ENCODE measurements around the gene DUSP10. TPM values are rescaled to one million over a fixed set of nuclear protein-coding genes. Genes with fewer than 3 reads are reported as not detected.
A peak's percentile ranks its signal among the peaks of the same experiment; 100 is the strongest.

Gene DUSP10
- total RNA-seq, 1 experiment from 2014 or later, result 0.17 TPM

GRCh38 chr1:221747839-221748238 is 6.0 kb upstream of the DUSP10 start:
- BruUV-seq (replicated peaks), result no TSS peak
- H3K4me1 ChIP-seq (ENCODE audit: insufficient read depth, low read length, poor library complexity, severe bottlenecking), result no peaks in the 10 kb centered on the region
- TF ChIP-seq EZH2 (IDR thresholded peaks at IDR 0.05; ENCODE audit: borderline replicate concordance, low read depth, low read length, poor library complexity, severe bottlenecking), result no peak
- TF ChIP-seq, protein P1, sequence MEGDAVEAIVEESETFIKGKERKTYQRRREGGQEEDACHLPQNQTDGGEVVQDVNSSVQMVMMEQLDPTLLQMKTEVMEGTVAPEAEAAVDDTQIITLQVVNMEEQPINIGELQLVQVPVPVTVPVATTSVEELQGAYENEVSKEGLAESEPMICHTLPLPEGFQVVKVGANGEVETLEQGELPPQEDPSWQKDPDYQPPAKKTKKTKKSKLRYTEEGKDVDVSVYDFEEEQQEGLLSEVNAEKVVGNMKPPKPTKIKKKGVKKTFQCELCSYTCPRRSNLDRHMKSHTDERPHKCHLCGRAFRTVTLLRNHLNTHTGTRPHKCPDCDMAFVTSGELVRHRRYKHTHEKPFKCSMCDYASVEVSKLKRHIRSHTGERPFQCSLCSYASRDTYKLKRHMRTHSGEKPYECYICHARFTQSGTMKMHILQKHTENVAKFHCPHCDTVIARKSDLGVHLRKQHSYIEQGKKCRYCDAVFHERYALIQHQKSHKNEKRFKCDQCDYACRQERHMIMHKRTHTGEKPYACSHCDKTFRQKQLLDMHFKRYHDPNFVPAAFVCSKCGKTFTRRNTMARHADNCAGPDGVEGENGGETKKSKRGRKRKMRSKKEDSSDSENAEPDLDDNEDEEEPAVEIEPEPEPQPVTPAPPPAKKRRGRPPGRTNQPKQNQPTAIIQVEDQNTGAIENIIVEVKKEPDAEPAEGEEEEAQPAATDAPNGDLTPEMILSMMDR (conservative IDR thresholded peaks at IDR 0.05; ENCODE audit: low read depth, low read length), result no peak
- H3K27ac ChIP-seq (ENCODE audit: low read depth, low read length, poor library complexity, severe bottlenecking), result no peak overlapping the region
- H3K27me3 ChIP-seq (replicated peaks; ENCODE audit: insufficient read depth, low read depth, low read length, poor library complexity), result no peaks in the 10 kb centered on the region
- no peak for DNase-seq (ENCODE audit: low spot score)
- no peaks in the 10 kb centered on the region for H3K9me3 ChIP-seq (ENCODE audit: low read depth, low read length, poor library complexity, severe bottlenecking)
- POLR2A ChIA-PET (ENCODE audit: low non-redundant PET), result no interaction called here
- no peak overlapping the region for H3K4me3 ChIP-seq (ENCODE audit: low read depth, low read length, poor library complexity, severe bottlenecking)
- CTCF ChIA-PET, result no interaction called here
- intact Hi-C loops (cut with micrococcal nuclease; ENCODE audit: unreplicated experiment), result no loop called here
- no peaks in the 10 kb centered on the region for H3K36me3 ChIP-seq (ENCODE audit: insufficient read depth, low read length, poor library complexity, severe bottlenecking)

- POLR2A ChIA-PET (ENCODE audit: low non-redundant PET), result no interaction called here
- Histone ChIP-seq H3K36me3 (ENCODE audit: insufficient read depth, low read length, poor library complexity, severe bottlenecking) (no peaks in the 10 kb centered on the region), H3K27me3 (replicated peaks; ENCODE audit: insufficient read depth, low read depth, low read length, poor library complexity) (peaks cover 19% of the 10 kb centered on the region), H3K4me1 (ENCODE audit: insufficient read depth, low read length, poor library complexity, severe bottlenecking) (no peaks in the 10 kb centered on the region), H3K9me3 (ENCODE audit: low read depth, low read length, poor library complexity, severe bottlenecking) (no peaks in the 10 kb centered on the region), H3K27ac (ENCODE audit: low read depth, low read length, poor library complexity, severe bottlenecking) (no peak overlapping the region), H3K4me3 (ENCODE audit: low read depth, low read length, poor library complexity, severe bottlenecking) (no peak overlapping the region)
- CTCF ChIA-PET, result no interaction called here
- TF ChIP-seq, protein P1 (conservative IDR thresholded peaks at IDR 0.05; ENCODE audit: low read depth, low read length), result no peak
- TF ChIP-seq EZH2 (IDR thresholded peaks at IDR 0.05; ENCODE audit: borderline replicate concordance, low read depth, low read length, poor library complexity, severe bottlenecking), result no peak
- no TSS peak for BruUV-seq (replicated peaks)
- no peak for DNase-seq (ENCODE audit: low spot score)
- intact Hi-C loops (cut with micrococcal nuclease; ENCODE audit: unreplicated experiment), result no loop called here
Observed at GRCh38 chr1:221743416-221744208, 1.7 kb upstream of the DUSP10 start.

DNA sequence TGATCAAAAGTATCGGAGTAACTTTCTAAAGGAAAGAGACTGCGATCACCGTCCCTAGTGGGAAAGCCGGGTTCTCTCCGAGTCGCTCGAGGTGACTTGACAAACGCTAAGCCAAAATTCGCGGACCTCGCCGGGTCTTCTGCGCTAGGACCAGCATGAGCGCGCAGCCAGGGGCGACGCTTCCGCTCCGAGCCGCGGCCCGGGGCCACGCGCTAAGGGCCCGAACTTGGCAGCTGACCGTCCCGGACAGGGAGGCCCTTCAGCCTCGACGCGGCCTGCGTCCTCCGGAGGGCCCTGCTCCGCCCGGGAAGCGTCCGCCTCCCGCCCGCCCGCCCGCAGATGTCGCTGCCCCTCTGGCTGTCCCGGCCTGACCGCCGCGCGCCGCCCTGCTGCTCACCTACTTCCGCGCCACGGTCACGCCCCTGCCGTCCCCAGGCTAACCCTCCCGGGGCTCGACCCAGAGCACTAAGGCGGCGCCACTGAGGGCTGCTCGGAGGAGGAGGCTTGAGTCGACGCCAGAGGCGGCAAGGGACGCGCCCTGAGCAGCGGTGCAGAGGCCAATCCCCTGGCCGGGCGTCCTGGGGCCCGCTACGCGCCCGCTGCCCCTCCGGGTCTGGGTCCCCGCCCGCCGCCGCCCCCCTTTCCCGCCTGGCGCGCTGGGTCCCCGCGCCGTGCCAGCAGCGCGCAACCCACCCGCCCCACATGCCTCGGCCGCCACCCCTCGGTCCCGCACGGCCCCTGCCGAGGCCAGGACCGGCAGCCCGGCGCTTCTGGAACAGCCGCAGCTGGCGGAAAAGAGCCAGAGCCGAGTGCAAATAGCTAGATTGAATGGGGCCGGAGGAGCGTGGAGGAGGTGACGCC is 896 bp upstream of the DUSP10 start:
- no peaks in the 10 kb centered on the region for H3K36me3 ChIP-seq (ENCODE audit: insufficient read depth, low read length, poor library complexity, severe bottlenecking)
- H3K27me3 ChIP-seq (replicated peaks; ENCODE audit: insufficient read depth, low read depth, low read length, poor library complexity), result peaks cover 19% of the 10 kb centered on the region
- BruUV-seq (replicated peaks), result no TSS peak
- no peak for DNase-seq (ENCODE audit: low spot score)
- H3K4me1 ChIP-seq (ENCODE audit: insufficient read depth, low read length, poor library complexity, severe bottlenecking), result no peaks in the 10 kb centered on the region
- no peaks in the 10 kb centered on the region for H3K9me3 ChIP-seq (ENCODE audit: low read depth, low read length, poor library complexity, severe bottlenecking)
- H3K4me3 ChIP-seq (ENCODE audit: low read depth, low read length, poor library complexity, severe bottlenecking), result peak overlapping the region; percentile 51
- TF ChIP-seq EZH2 (IDR thresholded peaks at IDR 0.05; ENCODE audit: borderline replicate concordance, low read depth, low read length, poor library complexity, severe bottlenecking), result no peak
- TF ChIP-seq, protein P1 (conservative IDR thresholded peaks at IDR 0.05; ENCODE audit: low read depth, low read length), result no peak
- ChIA-PET POLR2A (ENCODE audit: low non-redundant PET) (no interaction called here), CTCF (no interaction called here)
- H3K27ac ChIP-seq (ENCODE audit: low read depth, low read length, poor library complexity, severe bottlenecking), result no peak overlapping the region
- intact Hi-C loops (cut with micrococcal nuclease; ENCODE audit: unreplicated experiment), result no loop called here

All from A673 (cell line).